Measurements from ENCODE around the gene STARD7.
"Not testable (repeated sequence)": the region's sequence is repeated elsewhere in the genome, so short reads cannot be mapped to it uniquely, and the experiment has no call there.

The STARD7 gene, protein sequence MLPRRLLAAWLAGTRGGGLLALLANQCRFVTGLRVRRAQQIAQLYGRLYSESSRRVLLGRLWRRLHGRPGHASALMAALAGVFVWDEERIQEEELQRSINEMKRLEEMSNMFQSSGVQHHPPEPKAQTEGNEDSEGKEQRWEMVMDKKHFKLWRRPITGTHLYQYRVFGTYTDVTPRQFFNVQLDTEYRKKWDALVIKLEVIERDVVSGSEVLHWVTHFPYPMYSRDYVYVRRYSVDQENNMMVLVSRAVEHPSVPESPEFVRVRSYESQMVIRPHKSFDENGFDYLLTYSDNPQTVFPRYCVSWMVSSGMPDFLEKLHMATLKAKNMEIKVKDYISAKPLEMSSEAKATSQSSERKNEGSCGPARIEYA

DNA sequence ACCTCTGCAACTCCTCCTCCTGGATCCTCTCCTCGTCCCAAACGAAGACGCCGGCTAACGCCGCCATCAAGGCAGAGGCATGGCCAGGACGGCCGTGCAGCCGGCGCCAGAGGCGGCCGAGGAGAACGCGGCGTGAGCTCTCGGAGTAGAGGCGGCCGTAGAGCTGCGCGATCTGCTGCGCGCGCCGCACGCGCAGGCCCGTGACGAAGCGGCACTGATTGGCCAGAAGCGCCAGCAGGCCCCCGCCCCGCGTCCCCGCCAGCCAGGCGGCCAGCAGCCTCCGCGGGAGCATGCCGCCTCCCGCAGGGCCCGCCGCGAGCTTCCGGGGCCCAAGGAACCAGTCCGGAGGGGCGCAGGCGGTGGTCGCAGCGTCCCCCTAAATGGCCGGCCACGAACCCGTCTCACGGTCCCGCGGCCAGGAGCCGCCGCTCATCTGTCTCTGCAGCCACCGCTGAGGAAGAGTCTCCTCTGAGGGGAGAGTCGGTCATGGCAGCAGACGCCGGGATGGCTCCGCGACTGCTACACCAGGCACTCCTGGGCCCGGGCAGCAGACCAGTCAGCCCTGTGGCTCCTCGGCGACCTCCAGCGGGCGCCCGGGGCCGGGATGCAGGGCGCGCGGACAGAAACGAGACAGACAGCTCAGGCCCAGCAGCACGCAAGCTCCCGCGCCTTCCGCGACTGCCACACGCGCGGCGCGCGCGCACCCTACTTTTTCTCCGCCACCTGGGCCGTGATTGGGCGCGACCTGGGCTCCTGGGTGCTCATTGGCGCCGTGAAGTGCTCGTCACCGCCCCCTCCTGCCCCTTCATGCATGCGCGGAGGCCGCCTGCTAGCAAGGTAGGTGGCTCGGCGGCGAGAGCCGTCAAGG, at the start of gene STARD7:
TSS of gene STARD7 (minus strand) at position 685 of the 868 bp plus-strand sequence. CDS start at position 292, 393 bp downstream.
- Histone ChIP-seq H2AFZ (ENCODE audit: low read depth) (peak within 1 kb of the TSS; percentile 58), H3K4me1 (ENCODE audit: low read depth, poor library complexity, severe bottlenecking) (peaks cover 37% of the 10 kb centered on the region), H3K79me2 (ENCODE audit: insufficient read depth, low read depth) (peaks cover 50% of the 10 kb centered on the region), H3K27ac (peak within 1 kb of the TSS; percentile 90), H3K9ac (peak within 1 kb of the TSS; percentile 87), H3K36me3 (ENCODE audit: insufficient read depth) (no peaks in the 10 kb centered on the region), H3K27me3 (ENCODE audit: insufficient read depth, low read depth) (no peaks in the 10 kb centered on the region), H3K4me3 (IDR thresholded peaks at IDR 0.05; ENCODE audit: insufficient read depth, low read depth, low read length) (peak within 1 kb of the TSS; percentile 74), H4K20me1 (ENCODE audit: insufficient read depth) (peaks cover 25% of the 10 kb centered on the region), H3K4me2 (peak within 1 kb of the TSS; percentile 68)
- TF ChIP-seq, protein P1, sequence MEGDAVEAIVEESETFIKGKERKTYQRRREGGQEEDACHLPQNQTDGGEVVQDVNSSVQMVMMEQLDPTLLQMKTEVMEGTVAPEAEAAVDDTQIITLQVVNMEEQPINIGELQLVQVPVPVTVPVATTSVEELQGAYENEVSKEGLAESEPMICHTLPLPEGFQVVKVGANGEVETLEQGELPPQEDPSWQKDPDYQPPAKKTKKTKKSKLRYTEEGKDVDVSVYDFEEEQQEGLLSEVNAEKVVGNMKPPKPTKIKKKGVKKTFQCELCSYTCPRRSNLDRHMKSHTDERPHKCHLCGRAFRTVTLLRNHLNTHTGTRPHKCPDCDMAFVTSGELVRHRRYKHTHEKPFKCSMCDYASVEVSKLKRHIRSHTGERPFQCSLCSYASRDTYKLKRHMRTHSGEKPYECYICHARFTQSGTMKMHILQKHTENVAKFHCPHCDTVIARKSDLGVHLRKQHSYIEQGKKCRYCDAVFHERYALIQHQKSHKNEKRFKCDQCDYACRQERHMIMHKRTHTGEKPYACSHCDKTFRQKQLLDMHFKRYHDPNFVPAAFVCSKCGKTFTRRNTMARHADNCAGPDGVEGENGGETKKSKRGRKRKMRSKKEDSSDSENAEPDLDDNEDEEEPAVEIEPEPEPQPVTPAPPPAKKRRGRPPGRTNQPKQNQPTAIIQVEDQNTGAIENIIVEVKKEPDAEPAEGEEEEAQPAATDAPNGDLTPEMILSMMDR (conservative IDR thresholded peaks at IDR 0.05; ENCODE audit: low read depth, low read length), result peak; percentile 30; the same call in 1 of the 2 replicates

DNA sequence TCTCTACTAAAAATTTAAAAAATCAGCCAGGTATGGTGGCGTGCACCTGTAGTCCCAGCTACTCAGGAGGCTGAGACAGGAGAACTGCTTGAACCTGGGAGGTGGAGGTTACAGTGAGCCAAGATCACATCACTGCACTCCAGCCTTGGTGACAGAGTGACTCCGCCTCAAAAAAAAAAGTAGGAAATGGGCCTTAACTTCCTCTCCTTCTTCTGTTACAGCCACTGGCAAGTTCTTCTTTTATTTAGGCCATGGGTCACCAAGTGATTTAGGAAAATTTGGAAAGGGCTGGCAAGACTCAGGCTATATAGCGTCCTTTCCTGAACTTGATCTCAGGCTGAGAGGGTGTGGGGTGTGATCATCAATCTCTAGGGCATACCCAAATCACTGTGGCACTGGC, 49.1 kb upstream of the STARD7 start:
- H2AFZ ChIP-seq (ENCODE audit: low read depth); H4K20me1 ChIP-seq (ENCODE audit: insufficient read depth); H3K4me3 ChIP-seq (IDR thresholded peaks at IDR 0.05; ENCODE audit: insufficient read depth, low read depth, low read length); H3K4me2 ChIP-seq; H3K36me3 ChIP-seq (ENCODE audit: insufficient read depth); H3K27me3 ChIP-seq (ENCODE audit: insufficient read depth, low read depth); H3K9ac ChIP-seq; H3K27ac ChIP-seq: not testable (repeated sequence)
- Histone ChIP-seq H3K79me2 (ENCODE audit: insufficient read depth, low read depth) (peaks cover 12% of the 10 kb centered on the region; the same call in 1 of the 2 replicates), H3K4me1 (ENCODE audit: low read depth, poor library complexity, severe bottlenecking) (peaks cover 19% of the 10 kb centered on the region)

DNA sequence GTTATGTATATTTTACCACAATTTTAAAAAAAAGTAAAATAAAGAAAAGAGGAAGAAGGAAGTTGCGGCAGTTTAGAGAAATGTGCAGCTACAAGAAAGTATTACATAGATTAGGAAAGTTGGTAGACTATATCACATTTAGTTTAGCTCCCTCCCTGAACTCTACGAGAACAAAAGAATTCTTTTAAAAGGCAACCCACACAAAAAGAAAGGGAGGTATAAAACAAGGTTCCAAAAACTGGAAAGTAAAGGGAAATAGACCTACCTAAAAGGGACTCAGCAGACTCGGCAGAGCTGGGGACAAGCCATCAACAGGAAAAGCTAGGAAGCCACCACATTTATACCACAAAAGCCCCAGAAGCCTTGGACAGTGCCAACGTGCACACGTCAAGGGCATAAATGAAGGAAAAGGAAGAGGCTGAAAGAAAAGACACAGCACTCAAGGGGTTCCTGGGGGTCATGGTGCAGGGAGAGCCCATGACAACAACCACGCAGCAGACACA, 48.0 kb upstream of the STARD7 start:
- Histone ChIP-seq H3K27me3 (ENCODE audit: insufficient read depth, low read depth) (no peaks in the 10 kb centered on the region), H2AFZ (ENCODE audit: low read depth) (no peak overlapping the region), H3K4me2 (no peak overlapping the region), H3K36me3 (ENCODE audit: insufficient read depth) (no peaks in the 10 kb centered on the region), H3K4me3 (IDR thresholded peaks at IDR 0.05; ENCODE audit: insufficient read depth, low read depth, low read length) (no peak overlapping the region), H4K20me1 (ENCODE audit: insufficient read depth) (no peaks in the 10 kb centered on the region), H3K27ac (no peak overlapping the region), H3K79me2 (ENCODE audit: insufficient read depth, low read depth) (peaks cover 1% of the 10 kb centered on the region; the same call in 1 of the 2 replicates), H3K4me1 (ENCODE audit: low read depth, poor library complexity, severe bottlenecking) (peaks cover 19% of the 10 kb centered on the region), H3K9ac (no peak overlapping the region)
- TF ChIP-seq, protein P1 (conservative IDR thresholded peaks at IDR 0.05; ENCODE audit: low read depth, low read length), result no peak

DNA sequence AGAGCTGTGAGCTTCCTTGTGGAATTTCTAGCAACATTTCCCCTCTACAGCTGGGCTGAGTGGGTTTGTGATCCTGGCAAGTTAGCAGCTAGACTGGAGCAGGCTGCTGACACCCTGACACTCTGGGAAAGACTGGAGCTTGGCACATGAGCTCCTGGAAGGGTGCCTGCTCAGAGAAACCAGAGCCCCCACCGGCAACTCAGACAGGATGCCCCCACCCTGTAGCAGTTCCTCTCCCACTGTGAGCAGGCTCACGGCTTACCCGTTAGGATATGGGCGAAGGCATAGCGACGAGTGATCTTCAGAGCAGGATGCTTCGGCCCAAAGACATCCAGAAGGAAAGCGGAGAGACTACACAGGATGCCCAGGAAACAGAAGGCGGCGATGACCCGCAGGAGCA, 45.9 kb upstream of the STARD7 start:
- Histone ChIP-seq H3K4me1 (ENCODE audit: low read depth, poor library complexity, severe bottlenecking) (no peaks in the 10 kb centered on the region), H3K9ac (no peak overlapping the region), H4K20me1 (ENCODE audit: insufficient read depth) (no peaks in the 10 kb centered on the region), H3K36me3 (ENCODE audit: insufficient read depth) (no peaks in the 10 kb centered on the region), H3K27ac (no peak overlapping the region), H3K4me2 (no peak overlapping the region), H2AFZ (ENCODE audit: low read depth) (no peak overlapping the region), H3K4me3 (IDR thresholded peaks at IDR 0.05; ENCODE audit: insufficient read depth, low read depth, low read length) (no peak overlapping the region), H3K79me2 (ENCODE audit: insufficient read depth, low read depth) (no peaks in the 10 kb centered on the region), H3K27me3 (ENCODE audit: insufficient read depth, low read depth) (no peaks in the 10 kb centered on the region)
- TF ChIP-seq, protein P1 (conservative IDR thresholded peaks at IDR 0.05; ENCODE audit: low read depth, low read length), result no peak

Measured in KMS-11 (cell line).